Osteocyte (in vitro differentiated cells): ENCODE data around the gene SPRN. TPM values are rescaled to one million over a fixed set of nuclear protein-coding genes. Genes with fewer than 3 reads are reported as not detected.
A peak's percentile ranks its signal among the peaks of the same experiment; 100 is the strongest.
"Not testable (repeated sequence)": the region's sequence is repeated elsewhere in the genome, so short reads cannot be mapped to it uniquely, and the experiment has no call there.

Source experiments
- DNase-seq: peaks from one replicate; pipeline ENCODE4 v3.0.0; 2021; ENCODE audit warnings: mixed read lengths; ENCODE audit not compliant: unreplicated experiment; ENCODE audit errors: extremely low spot score
- H3K27ac Mint-ChIP-seq: one replicate; pipeline ENCODE4 v1.8.0; 2021; ENCODE audit warnings: mild to moderate bottlenecking, mixed read lengths; ENCODE audit not compliant: unreplicated experiment
- H3K27me3 Mint-ChIP-seq: one replicate; pipeline ENCODE4 v1.8.0; 2021; ENCODE audit warnings: mixed read lengths; ENCODE audit not compliant: unreplicated experiment
- H3K36me3 Mint-ChIP-seq: one replicate; pipeline ENCODE4 v1.8.0; 2021; ENCODE audit warnings: mixed read lengths; ENCODE audit not compliant: unreplicated experiment
- H3K4me1 Mint-ChIP-seq: one replicate; pipeline ENCODE4 v1.8.0; 2021; ENCODE audit warnings: mixed read lengths; ENCODE audit not compliant: unreplicated experiment
- H3K4me3 Mint-ChIP-seq: one replicate; pipeline ENCODE4 v1.8.0; 2021; ENCODE audit warnings: mild to moderate bottlenecking, moderate library complexity, mixed read lengths; ENCODE audit not compliant: unreplicated experiment
- H3K9me3 Mint-ChIP-seq: one replicate; pipeline ENCODE4 v1.8.0; 2021; ENCODE audit warnings: mixed read lengths; ENCODE audit not compliant: unreplicated experiment
- total RNA-seq: library from RNA; stranded (reverse); gene quantifications from 2 replicates; pipeline ENCODE4 v1.2.1, GENCODE V29; 2021
- TF ChIP-seq, protein P1 (sequence below): fragments of 200-600 bp; sonication (generic); IDR thresholded peaks from 2 replicates; pipeline ENCODE4 v1.5.0; 2021; ENCODE audit warnings: antibody characterized with exemption, mild to moderate bottlenecking, moderate library complexity

SPRN gene
- total RNA-seq, 1 donor from 2014 or later, result 2.2 TPM

GRCh38 chr10:133377818-133378250 is 46.6 kb downstream of the SPRN start:
- H3K9me3 Mint-ChIP-seq, result no peaks in the 10 kb centered on the region
- H3K27me3 Mint-ChIP-seq, result no peaks in the 10 kb centered on the region
- peak overlapping the region; percentile 76 for H3K4me3 Mint-ChIP-seq
- peaks cover 2% of the 10 kb centered on the region for H3K36me3 Mint-ChIP-seq
- H3K27ac Mint-ChIP-seq, result no peak overlapping the region
- no peak for DNase-seq
- peaks cover 7% of the 10 kb centered on the region for H3K4me1 Mint-ChIP-seq
- TF ChIP-seq, protein P1, sequence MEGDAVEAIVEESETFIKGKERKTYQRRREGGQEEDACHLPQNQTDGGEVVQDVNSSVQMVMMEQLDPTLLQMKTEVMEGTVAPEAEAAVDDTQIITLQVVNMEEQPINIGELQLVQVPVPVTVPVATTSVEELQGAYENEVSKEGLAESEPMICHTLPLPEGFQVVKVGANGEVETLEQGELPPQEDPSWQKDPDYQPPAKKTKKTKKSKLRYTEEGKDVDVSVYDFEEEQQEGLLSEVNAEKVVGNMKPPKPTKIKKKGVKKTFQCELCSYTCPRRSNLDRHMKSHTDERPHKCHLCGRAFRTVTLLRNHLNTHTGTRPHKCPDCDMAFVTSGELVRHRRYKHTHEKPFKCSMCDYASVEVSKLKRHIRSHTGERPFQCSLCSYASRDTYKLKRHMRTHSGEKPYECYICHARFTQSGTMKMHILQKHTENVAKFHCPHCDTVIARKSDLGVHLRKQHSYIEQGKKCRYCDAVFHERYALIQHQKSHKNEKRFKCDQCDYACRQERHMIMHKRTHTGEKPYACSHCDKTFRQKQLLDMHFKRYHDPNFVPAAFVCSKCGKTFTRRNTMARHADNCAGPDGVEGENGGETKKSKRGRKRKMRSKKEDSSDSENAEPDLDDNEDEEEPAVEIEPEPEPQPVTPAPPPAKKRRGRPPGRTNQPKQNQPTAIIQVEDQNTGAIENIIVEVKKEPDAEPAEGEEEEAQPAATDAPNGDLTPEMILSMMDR, result no peak

DNA sequence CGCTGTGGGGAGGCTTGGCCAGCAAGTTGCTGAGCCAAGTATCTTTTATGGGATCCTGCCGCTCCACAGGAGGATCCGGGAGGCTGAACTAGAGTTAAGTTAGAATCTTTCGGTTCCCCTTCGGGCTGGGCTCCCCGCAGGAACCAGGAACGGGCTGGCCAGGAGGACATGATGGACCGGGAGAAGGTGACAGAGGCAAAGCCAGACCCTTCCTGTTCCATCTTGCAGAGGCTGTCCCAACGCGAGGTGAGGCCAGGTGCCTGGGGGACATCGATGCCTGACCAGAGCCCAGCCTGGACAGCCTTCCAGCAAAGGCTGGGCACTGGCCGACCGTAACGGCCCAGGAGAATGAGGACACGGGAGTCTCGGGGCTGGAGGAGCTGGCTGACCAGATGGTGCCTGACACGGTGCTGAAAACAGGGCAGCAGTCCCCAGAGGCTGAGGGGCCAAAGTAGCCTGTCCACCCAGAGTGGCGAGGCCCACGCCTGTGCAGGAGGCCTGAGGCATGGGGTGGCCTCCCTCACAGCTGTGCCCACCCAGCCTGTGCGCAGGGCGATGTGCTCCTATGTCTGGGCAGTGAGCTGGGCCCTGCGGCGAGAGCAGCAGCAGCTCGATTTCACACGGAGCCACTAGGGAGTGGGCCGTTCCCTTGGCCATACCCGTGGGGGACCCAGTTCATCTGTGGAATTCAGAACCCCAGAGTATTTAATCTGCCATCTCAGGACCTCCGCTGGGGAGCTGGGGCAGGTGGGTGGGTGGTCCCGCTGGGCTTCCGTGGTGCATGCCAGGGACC is 47.2 kb downstream of the SPRN start:
- no peaks in the 10 kb centered on the region for H3K9me3 Mint-ChIP-seq
- DNase-seq, result no peak
- TF ChIP-seq, protein P1, result no peak
- peak overlapping the region; percentile 40 for H3K4me3 Mint-ChIP-seq
- no peaks in the 10 kb centered on the region for H3K36me3 Mint-ChIP-seq
- H3K27me3 Mint-ChIP-seq, result no peaks in the 10 kb centered on the region
- peaks cover 7% of the 10 kb centered on the region for H3K4me1 Mint-ChIP-seq
- no peak overlapping the region for H3K27ac Mint-ChIP-seq

GRCh38 chr10:133376183-133376582 is 48.2 kb downstream of the SPRN start:
- not testable (repeated sequence) for H3K27ac Mint-ChIP-seq, H3K27me3 Mint-ChIP-seq, H3K9me3 Mint-ChIP-seq, DNase-seq, H3K36me3 Mint-ChIP-seq
- peaks cover 12% of the 10 kb centered on the region for H3K4me1 Mint-ChIP-seq
- H3K4me3 Mint-ChIP-seq, result peak overlapping the region; percentile 50

DNA sequence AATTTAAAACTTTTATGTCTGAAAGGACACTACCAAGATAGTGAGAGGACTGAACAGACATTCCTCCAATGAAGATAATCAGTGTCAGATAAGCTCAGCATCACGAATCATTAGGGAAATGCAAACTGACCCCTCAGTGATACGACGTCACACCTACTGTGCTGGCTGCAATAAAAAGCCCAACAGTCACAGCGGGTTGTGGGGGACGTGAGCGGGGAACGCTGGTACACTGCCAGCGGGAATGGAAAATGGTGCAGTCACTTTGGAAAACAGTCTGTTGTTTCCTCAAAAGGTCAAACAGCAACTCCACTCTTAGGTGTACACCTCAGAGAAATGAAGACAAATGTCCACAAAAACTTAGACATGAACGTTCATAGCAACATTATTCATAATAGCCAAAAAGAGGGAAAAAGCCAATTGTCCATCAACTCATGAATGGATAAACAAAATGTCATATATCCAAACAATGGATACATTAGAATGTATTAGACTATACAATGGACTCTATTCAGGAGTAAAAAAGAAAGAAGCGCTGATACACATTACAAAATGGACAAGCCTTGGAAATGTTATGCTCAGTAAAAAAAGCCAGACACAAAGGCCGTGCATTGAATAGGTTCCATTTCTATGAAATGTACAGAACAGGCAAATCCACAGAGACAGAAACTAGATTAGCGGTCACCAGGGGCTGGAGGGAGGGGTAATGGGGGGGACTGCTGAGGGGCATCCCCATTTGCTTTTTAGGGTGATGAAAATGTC is 48.9 kb downstream of the SPRN start:
- no peaks in the 10 kb centered on the region for H3K9me3 Mint-ChIP-seq
- peaks cover 12% of the 10 kb centered on the region for H3K4me1 Mint-ChIP-seq
- DNase-seq, result no peak
- H3K27ac Mint-ChIP-seq, result no peak overlapping the region
- TF ChIP-seq, protein P1, result no peak
- H3K4me3 Mint-ChIP-seq, result peak overlapping the region; percentile 47
- no peaks in the 10 kb centered on the region for H3K27me3 Mint-ChIP-seq
- H3K36me3 Mint-ChIP-seq, result peaks cover under 1% of the 10 kb centered on the region

DNA sequence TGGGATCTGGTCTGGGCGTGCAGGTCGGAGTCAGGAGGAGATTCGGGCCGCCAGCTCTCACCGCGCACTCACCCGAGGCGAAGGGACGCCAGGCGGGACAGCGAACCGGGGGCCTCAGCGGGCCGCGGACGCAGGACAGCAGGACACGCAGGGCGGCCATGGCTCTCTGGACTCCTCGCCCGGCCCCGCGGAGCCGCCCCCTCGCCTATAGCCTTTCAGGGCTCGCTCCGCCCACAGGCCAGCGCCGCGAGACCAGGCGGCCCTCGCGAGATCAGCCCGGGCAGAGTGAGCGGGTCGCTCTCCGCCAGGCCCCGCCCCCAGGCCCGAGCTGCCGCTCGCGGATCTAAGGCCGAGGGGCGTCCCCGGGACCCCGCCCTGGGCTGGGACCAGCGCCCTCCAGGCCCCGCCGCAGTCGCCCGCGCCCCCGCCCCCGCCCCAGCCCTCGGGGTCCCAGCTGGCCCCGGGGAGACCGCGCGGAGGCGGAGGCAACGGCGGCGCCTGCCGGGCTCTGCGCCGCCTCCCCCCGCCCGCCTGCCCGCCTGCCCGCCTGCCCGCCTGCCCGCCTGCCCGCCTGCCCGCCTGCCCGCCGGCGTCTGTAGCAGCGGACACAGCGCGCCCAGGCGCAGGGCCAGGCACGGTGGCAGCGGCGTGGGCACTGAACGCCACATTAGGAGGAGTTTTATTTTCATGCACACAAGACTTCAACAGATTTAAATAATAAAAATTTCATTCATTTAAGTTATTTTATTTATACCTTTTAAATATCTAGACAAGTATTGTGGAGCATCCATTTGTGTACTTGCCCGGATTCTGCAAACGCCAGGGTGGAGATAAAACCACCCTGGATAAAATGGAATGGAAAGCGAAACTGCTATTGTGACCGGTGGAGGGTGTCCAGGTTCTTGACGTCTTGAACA is 51.0 kb downstream of the SPRN start, which contains the start of gene ECHS1:
TSS of gene ECHS1 (minus strand) at position 181 of the 917 bp plus-strand sequence. CDS start at position 160, 21 bp downstream.
- H3K4me1 Mint-ChIP-seq, result peaks cover 12% of the 10 kb centered on the region
- H3K9me3 Mint-ChIP-seq, result no peaks in the 10 kb centered on the region
- H3K4me3 Mint-ChIP-seq, result peak within 1 kb of the TSS; percentile 86
- peak; percentile 99 for DNase-seq
- TF ChIP-seq, protein P1, result no peak
- H3K27ac Mint-ChIP-seq, result peak within 1 kb of the TSS; percentile 87
- peaks cover 12% of the 10 kb centered on the region for H3K36me3 Mint-ChIP-seq
- H3K27me3 Mint-ChIP-seq, result no peaks in the 10 kb centered on the region
